ENCODE measurements around the gene ZNF335.

GRCh38 chr20:46018112-46018511 is 46.1 kb upstream of the ZNF335 start:
- TF ChIP-seq CTCF (IDR thresholded peaks at IDR 0.05): no peak
- no peak for TF ChIP-seq EP300 (IDR thresholded peaks at IDR 0.05)
- TF ChIP-seq POLR2AphosphoS5 (IDR thresholded peaks at IDR 0.05): no peak
- no peak for TF ChIP-seq POLR2A (IDR thresholded peaks at IDR 0.05; ENCODE audit: low read depth)
